Endodermal cell (in vitro differentiated cells): Measurements from ENCODE around the gene ITGB1BP1. TPM values are rescaled to one million over a fixed set of nuclear protein-coding genes. Genes with fewer than 3 reads are reported as not detected.

Experiments
- DNase-seq: peaks from one replicate; pipeline ENCODE4 v3.0.0-alpha.2; 2017
- H3K27ac ChIP-seq: 2 replicates; pipeline ENCODE4 v1.5.1; 2013; ENCODE audit warnings: mild to moderate bottlenecking, low read depth, low read length, moderate library complexity
- H3K27me3 ChIP-seq: 2 replicates; pipeline ENCODE4 v1.6.1; 2013; ENCODE audit warnings: mild to moderate bottlenecking, low read length, moderate library complexity; ENCODE audit not compliant: insufficient read depth, control insufficient read depth, poor library complexity, severe bottlenecking
- H3K36me3 ChIP-seq: 2 replicates; pipeline ENCODE4 v1.7.0; 2013; ENCODE audit warnings: mild to moderate bottlenecking, low read length, moderate library complexity; ENCODE audit not compliant: control insufficient read depth, insufficient read depth
- H3K4me1 ChIP-seq: one replicate; pipeline ENCODE4 v1.7.0; 2013; ENCODE audit warnings: low read length; ENCODE audit not compliant: control insufficient read depth, insufficient read depth
- H3K4me3 ChIP-seq: 2 replicates; pipeline ENCODE4 v1.5.1; 2013; ENCODE audit warnings: mild to moderate bottlenecking, low read length, moderate library complexity
- H3K9ac ChIP-seq: 2 replicates; pipeline ENCODE4 v1.6.1; 2013; ENCODE audit warnings: mild to moderate bottlenecking, low read length, moderate library complexity; ENCODE audit not compliant: poor library complexity, severe bottlenecking; ENCODE audit errors: extremely low read depth
- H3K9me3 ChIP-seq: 2 replicates; pipeline ENCODE4 v1.6.1; 2013; ENCODE audit warnings: mild to moderate bottlenecking, low read length, moderate library complexity; ENCODE audit not compliant: control insufficient read depth
- H3K27ac Mint-ChIP-seq: 2 replicates; pipeline ENCODE4 v1.8.0; 2020; ENCODE audit warnings: mixed read lengths
- H3K27me3 Mint-ChIP-seq: 2 replicates; pipeline ENCODE4 v1.8.0; 2021; ENCODE audit warnings: mild to moderate bottlenecking, mixed read lengths; ENCODE audit not compliant: insufficient read depth
- H3K36me3 Mint-ChIP-seq: 2 replicates; pipeline ENCODE4 v1.8.0; 2020; ENCODE audit warnings: low read depth, mixed read lengths
- H3K4me1 Mint-ChIP-seq: 2 replicates; pipeline ENCODE4 v1.8.0; 2020; ENCODE audit warnings: mixed read lengths
- H3K4me3 Mint-ChIP-seq: 2 replicates; pipeline ENCODE4 v1.8.0; 2020; ENCODE audit warnings: mild to moderate bottlenecking, moderate library complexity, mixed read lengths
- H3K9me3 Mint-ChIP-seq: 2 replicates; pipeline ENCODE4 v1.8.0; 2020; ENCODE audit warnings: mild to moderate bottlenecking, mixed read lengths
- WGBS, 2 experiments: methylation state at CpG; one replicate each; pipeline versions ENCODE4 v1.1.5 to v1.1.7; 2013; ENCODE audit warnings: missing lambda C conversion rate in 2 of 2, mixed read lengths in 1 of 2; ENCODE audit not compliant: insufficient coverage in 1 of 2, insufficient read length in 1 of 2; 5-methylcytosine and 5-hydroxymethylcytosine counted together
- total RNA-seq, 2 donors: library from RNA; stranded (reverse); fragmentation: NEBNext Ultra II Directional in 1 of 2; extraction: Animal tissue kit (Norgen Biotek cat#: 25700) in 1 of 2; gene quantifications; 2 replicates in 1 of 2; 3 replicates in 1 of 2; pipeline ENCODE4 v1.2.1, GENCODE V29; 2021
- TF ChIP-seq, protein P1 (sequence below): fragments of 200-600 bp; sonication (generic); conservative IDR thresholded peaks from 2 replicates; pipeline ENCODE4 v1.5.0; 2021; ENCODE audit warnings: antibody characterized with exemption, mild to moderate bottlenecking

The ITGB1BP1 gene
- total RNA-seq, 2 donors from 2014 or later: 34.9 to 58.9 TPM

DNA sequence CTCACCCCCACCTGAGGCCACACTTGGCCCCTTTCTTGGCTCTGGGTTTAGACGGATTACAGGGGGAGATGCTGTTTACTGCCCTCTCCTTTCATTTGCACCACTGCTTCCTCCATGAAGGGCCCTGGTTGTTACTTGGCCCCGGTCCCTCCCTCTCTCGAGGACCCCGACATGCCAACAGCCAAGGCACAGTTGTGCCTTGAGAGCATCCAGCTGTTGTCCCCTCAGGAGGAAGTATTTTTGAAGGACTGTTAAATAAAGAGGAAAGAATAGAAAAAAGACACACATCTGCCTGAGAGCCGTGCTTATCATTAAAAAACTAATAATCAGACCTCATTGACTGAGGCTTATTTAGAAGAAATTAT, 44.0 kb downstream of the ITGB1BP1 start:
- no peaks in the 10 kb centered on the region for H3K9me3 ChIP-seq
- H3K36me3 Mint-ChIP-seq: peaks cover 4% of the 10 kb centered on the region
- no peak for DNase-seq

DNA sequence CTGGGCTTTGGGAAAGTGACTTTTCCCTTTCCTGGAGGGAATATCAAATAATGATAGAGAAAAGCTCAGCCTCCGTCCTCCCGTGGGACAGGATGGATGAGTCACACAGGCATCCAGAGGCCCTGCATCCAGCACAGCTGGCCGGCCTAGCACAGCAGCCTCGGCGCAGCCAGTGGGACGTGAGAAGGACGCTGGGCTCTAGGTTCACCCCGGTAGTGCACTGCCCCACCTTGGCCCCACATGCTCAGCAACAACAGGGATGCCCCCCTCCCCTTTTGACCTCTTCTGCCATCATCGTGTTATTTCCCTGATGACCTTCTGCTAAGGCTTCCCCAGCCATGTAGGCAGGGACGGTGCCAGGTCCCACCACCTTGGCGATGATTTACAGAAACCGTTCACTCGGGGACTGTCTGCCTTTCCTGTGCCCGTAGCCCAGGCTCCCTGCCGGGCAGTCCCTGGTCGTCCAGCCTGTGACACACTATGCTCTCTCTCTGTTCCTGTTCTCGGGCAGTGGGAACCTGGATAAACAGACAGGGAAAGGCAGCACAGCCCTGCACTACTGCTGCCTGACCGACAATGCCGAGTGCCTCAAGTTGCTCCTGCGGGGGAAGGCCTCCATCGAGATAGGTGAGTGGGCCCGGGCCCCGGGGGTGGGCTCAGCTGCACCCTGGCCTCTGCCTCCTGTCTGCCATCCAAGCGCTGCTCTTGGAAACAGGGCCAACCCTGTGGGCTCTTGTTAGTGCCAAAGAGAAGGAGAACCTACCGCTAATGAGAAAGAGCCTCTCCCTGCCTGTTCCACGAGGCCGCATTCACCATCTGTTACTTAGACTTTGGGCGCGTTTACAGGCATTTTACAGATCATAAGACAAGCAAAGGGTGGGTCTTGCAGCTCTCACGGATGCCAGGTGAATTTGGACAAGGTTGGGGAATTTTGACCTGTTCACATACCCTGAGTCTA, 44.6 kb downstream of the ITGB1BP1 start:
- H3K27ac ChIP-seq: no peak overlapping the region
- WGBS, 2 experiments: 92 to 95% methylated on average over 20 to 30 of the region's 30 CpGs
- peaks cover 9% of the 10 kb centered on the region for H3K36me3 ChIP-seq
- Mint-ChIP-seq H3K27me3 (no peaks in the 10 kb centered on the region), H3K4me3 (no peak overlapping the region), H3K9me3 (no peaks in the 10 kb centered on the region), H3K4me1 (peaks cover 12% of the 10 kb centered on the region), H3K27ac (peak overlapping the region; percentile 35), H3K36me3 (peaks cover 9% of the 10 kb centered on the region)
- TF ChIP-seq, protein P1, sequence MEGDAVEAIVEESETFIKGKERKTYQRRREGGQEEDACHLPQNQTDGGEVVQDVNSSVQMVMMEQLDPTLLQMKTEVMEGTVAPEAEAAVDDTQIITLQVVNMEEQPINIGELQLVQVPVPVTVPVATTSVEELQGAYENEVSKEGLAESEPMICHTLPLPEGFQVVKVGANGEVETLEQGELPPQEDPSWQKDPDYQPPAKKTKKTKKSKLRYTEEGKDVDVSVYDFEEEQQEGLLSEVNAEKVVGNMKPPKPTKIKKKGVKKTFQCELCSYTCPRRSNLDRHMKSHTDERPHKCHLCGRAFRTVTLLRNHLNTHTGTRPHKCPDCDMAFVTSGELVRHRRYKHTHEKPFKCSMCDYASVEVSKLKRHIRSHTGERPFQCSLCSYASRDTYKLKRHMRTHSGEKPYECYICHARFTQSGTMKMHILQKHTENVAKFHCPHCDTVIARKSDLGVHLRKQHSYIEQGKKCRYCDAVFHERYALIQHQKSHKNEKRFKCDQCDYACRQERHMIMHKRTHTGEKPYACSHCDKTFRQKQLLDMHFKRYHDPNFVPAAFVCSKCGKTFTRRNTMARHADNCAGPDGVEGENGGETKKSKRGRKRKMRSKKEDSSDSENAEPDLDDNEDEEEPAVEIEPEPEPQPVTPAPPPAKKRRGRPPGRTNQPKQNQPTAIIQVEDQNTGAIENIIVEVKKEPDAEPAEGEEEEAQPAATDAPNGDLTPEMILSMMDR: no peak
- H3K4me1 ChIP-seq: peaks cover 4% of the 10 kb centered on the region
- no peaks in the 10 kb centered on the region for H3K27me3 ChIP-seq
- H3K9me3 ChIP-seq: no peaks in the 10 kb centered on the region
- DNase-seq: peak; percentile 71
- H3K4me3 ChIP-seq: no peak overlapping the region
- no peak overlapping the region for H3K9ac ChIP-seq

More for the DNA sequence above, 44.0 kb downstream of the ITGB1BP1 start:
- TF ChIP-seq, protein P1: no peak
- H3K9me3 Mint-ChIP-seq: no peaks in the 10 kb centered on the region
- 96 to 100% methylated on average over 1 to 5 of the region's 5 CpGs for WGBS, 2 experiments
- Histone ChIP-seq H3K27me3 (no peaks in the 10 kb centered on the region), H3K36me3 (peaks cover 9% of the 10 kb centered on the region), H3K9ac (no peak overlapping the region), H3K4me3 (no peak overlapping the region), H3K27ac (no peak overlapping the region), H3K4me1 (peaks cover 4% of the 10 kb centered on the region)
- peaks cover 12% of the 10 kb centered on the region for H3K4me1 Mint-ChIP-seq
- no peaks in the 10 kb centered on the region for H3K27me3 Mint-ChIP-seq
- no peak overlapping the region for H3K4me3 Mint-ChIP-seq
- H3K27ac Mint-ChIP-seq: no peak overlapping the region

GRCh38 chr2:9377461-9378097, 45.7 kb downstream of the ITGB1BP1 start:
- no peak for DNase-seq
- H3K9me3 Mint-ChIP-seq: no peaks in the 10 kb centered on the region
- peaks cover 12% of the 10 kb centered on the region for H3K4me1 Mint-ChIP-seq
- 89 to 94% methylated on average over 7 to 9 of the region's 9 CpGs for WGBS, 2 experiments
- Histone ChIP-seq H3K9ac (no peak overlapping the region), H3K27ac (no peak overlapping the region), H3K9me3 (no peaks in the 10 kb centered on the region), H3K36me3 (peaks cover 5% of the 10 kb centered on the region), H3K4me3 (no peak overlapping the region), H3K27me3 (no peaks in the 10 kb centered on the region), H3K4me1 (peaks cover 4% of the 10 kb centered on the region)
- H3K36me3 Mint-ChIP-seq: peaks cover 8% of the 10 kb centered on the region
- no peak overlapping the region for H3K4me3 Mint-ChIP-seq
- H3K27me3 Mint-ChIP-seq: no peaks in the 10 kb centered on the region
- H3K27ac Mint-ChIP-seq: peak overlapping the region; percentile 53
- TF ChIP-seq, protein P1: no peak
